Stimulated activated CD4-positive, alpha-beta T cell treated with anti-CD3 and anti-CD28 coated beads, Interleukin-2, amount 100 ng/mL, for 48 hours (primary cell): ENCODE measurements around the gene ACTR3C.

Experiments
- DNase-seq, 2 donors: peaks; one replicate each; pipeline ENCODE4 v3.0.0-alpha.2; 2020

The ACTR3C gene

GRCh38 chr7:150322833-150323681, at the start of gene ACTR3C, which contains the start of gene LRRC61:
ACTR3C (minus strand) TSS chr7:150323545; CDS start chr7:150295296, 28,249 bp downstream.
LRRC61 (plus strand) TSS chr7:150323355; CDS start chr7:150336862, 13,507 bp downstream.
- DNase-seq, result peak; percentile 52 to 59

- no peak for DNase-seq
These were observed 49.1 kb upstream of the ACTR3C start for GRCh38 chr7:150372271-150373048.

GRCh38 chr7:150371996-150372270, 48.6 kb upstream of the ACTR3C start:
- DNase-seq, result no peak

- DNase-seq, result no peak
These were observed 48.0 kb upstream of the ACTR3C start for GRCh38 chr7:150371131-150371995.

GRCh38 chr7:150370612-150371071, 47.3 kb upstream of the ACTR3C start:
- no peak for DNase-seq

GRCh38 chr7:150369748-150370501, 46.6 kb upstream of the ACTR3C start:
- DNase-seq, result no peak

GRCh38 chr7:150368884-150369747, 45.8 kb upstream of the ACTR3C start:
- peak; percentile 24 to 25 for DNase-seq

- peak; percentile 72 to 74 for DNase-seq
These were observed 44.9 kb upstream of the ACTR3C start, which contains the start of gene REPIN1 for GRCh38 chr7:150368096-150368883. REPIN1 (plus strand) TSS chr7:150368822; CDS start chr7:150369712, 890 bp downstream.

- DNase-seq, result no peak
These were observed 44.3 kb upstream of the ACTR3C start for GRCh38 chr7:150367677-150368095.

GRCh38 chr7:150365673-150366398, 42.5 kb upstream of the ACTR3C start:
- no peak for DNase-seq

- no peak for DNase-seq
These were observed 41.8 kb upstream of the ACTR3C start for GRCh38 chr7:150365194-150365593.

GRCh38 chr7:150363872-150364271, 40.5 kb upstream of the ACTR3C start:
- no peak for DNase-seq

GRCh38 chr7:150363370-150363769, 40.0 kb upstream of the ACTR3C start:
- no peak for DNase-seq

- DNase-seq, result no peak
These were observed 38.7 kb upstream of the ACTR3C start for GRCh38 chr7:150361807-150362621.

- DNase-seq, result no peak
These were observed 38.1 kb upstream of the ACTR3C start for GRCh38 chr7:150361402-150361801.

- DNase-seq, result no peak
These were observed 37.2 kb upstream of the ACTR3C start for GRCh38 chr7:150360363-150361058.

- DNase-seq, result no peak
These were observed 36.4 kb upstream of the ACTR3C start for GRCh38 chr7:150359622-150360362.
